AG09309 (cell line): ENCODE measurements around the gene SYCP1.
"Not testable (repeated sequence)": the region's sequence is repeated elsewhere in the genome, so short reads cannot be mapped to it uniquely, and the experiment has no call there.

ENCODE experiments used
- DNase-seq: peaks from one replicate; pipeline ENCODE4 v3.0.0-alpha.2; 2010; ENCODE audit warnings: low read depth
- H3K4me3 ChIP-seq: 2 replicates; pipeline ENCODE4 v1.5.1; 2011; ENCODE audit warnings: mild to moderate bottlenecking, low read depth, low read length, moderate library complexity; ENCODE audit not compliant: control insufficient read depth
- CTCF ChIP-seq: IDR thresholded peaks from 2 replicates; pipeline ENCODE4 v1.5.1; 2011; ENCODE audit warnings: mild to moderate bottlenecking, low read depth, low read length, inconsistent platforms; ENCODE audit not compliant: insufficient read depth, control insufficient read depth; ENCODE audit errors: missing control alignments

Gene SYCP1

GRCh38 chr1:114988095-114988494 is 133.4 kb downstream of the SYCP1 start:
- no peak for TF ChIP-seq CTCF

GRCh38 chr1:114997510-114998289 is 143.0 kb downstream of the SYCP1 start:
- TF ChIP-seq CTCF: no peak
- no peak overlapping the region for H3K4me3 ChIP-seq
- no peak for DNase-seq

More at GRCh38 chr1:114988095-114988494, 133.4 kb downstream of the SYCP1 start:
- H3K4me3 ChIP-seq: no peak overlapping the region
- no peak for DNase-seq

- no peak for DNase-seq
- H3K4me3 ChIP-seq: no peak overlapping the region
- no peak for TF ChIP-seq CTCF
Observed at GRCh38 chr1:115006191-115006590, 151.5 kb downstream of the SYCP1 start.

- H3K4me3 ChIP-seq: no peak overlapping the region
- no peak for TF ChIP-seq CTCF
- DNase-seq: no peak
Observed at GRCh38 chr1:115012006-115012405, 157.3 kb downstream of the SYCP1 start.

GRCh38 chr1:115012434-115012833 is 157.8 kb downstream of the SYCP1 start:
- H3K4me3 ChIP-seq: no peak overlapping the region
- DNase-seq: no peak
- no peak for TF ChIP-seq CTCF

GRCh38 chr1:115013792-115014191 is 159.1 kb downstream of the SYCP1 start:
- no peak for DNase-seq
- H3K4me3 ChIP-seq: no peak overlapping the region
- TF ChIP-seq CTCF: no peak

- H3K4me3 ChIP-seq, DNase-seq: not testable (repeated sequence)
Observed at GRCh38 chr1:115019549-115019948, 164.9 kb downstream of the SYCP1 start.
